8988T (cell line): ENCODE results near the gene TSPO.
"Not testable (repeated sequence)": the region's sequence is repeated elsewhere in the genome, so short reads cannot be mapped to it uniquely, and the experiment has no call there.

ENCODE experiments used
- DNase-seq: peaks from one replicate; pipeline ENCODE4 v3.0.0; 2011

TSPO gene

DNA sequence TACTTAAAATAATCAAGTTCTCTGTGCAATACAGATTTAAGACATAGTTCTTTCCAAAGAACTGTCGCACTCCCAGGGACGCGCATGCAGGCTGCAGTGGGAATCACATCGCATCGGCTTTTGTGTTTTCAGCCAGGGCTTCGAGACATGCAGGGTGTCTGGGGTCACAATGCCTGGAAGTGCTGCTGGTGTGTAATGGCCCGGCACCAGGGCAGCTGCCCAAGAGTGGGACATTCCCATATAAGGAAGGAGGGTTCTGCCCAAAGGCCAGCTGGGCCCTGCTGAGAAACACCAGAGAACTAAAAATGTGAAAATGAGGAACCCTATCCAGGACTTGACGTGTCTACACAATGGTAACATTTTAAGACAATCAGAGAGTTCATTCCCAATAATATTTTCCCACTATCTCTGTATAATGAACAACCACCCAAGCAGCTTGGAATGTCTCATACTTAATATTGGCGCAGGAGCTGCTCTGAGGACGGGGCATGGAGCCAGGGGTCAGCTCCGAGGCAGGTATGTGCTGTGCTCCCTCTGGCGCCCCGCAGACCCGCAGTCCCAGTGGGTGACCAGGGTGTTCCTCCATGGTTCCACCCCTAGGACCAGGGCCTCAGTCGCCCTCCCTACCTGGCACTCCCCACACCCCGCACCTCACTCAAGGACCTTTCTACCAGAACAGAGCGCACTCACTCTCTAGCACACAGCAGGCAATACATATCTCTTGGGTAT is 19.4 kb upstream of the TSPO start:
- DNase-seq: no peak

DNA sequence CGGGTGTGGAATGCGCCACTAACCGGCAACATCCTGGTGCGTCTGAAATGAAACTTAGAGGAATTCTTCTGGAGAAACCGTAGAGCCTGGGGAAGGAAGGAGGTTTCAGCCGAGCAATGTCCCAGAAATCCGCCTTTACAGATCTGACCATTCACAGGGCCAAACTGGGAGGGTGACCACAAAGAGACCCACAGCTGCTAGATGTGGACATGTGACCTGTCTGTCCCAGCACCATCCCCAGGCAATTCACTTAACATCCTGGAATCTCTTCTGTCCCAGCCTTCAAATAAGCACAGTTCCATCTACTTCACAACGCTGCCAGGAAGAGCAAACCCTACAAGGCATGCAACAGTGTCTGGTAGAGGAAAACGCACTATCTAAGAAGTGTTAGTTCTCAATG is 18.0 kb upstream of the TSPO start:
- DNase-seq: no peak

DNA sequence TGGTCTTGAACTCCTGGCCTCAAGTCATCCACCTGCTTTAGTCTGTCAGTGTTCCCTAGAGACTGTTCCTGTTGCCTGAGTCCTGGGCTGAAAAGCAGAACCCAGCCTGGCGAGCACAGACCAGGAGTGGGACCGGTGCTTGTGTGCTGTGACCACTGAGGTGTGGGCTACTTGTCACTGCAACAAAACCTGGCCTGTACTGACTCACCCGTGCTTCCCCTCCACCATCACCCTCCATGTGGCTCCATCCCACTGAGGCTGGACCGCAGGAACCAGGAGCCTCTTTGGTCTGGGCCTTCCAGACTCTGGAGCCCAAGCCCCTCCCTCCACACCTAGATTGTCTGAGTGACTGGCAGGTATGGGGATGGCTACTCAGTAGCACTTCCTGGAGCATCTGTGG is 16.8 kb upstream of the TSPO start:
- no peak for DNase-seq

DNA sequence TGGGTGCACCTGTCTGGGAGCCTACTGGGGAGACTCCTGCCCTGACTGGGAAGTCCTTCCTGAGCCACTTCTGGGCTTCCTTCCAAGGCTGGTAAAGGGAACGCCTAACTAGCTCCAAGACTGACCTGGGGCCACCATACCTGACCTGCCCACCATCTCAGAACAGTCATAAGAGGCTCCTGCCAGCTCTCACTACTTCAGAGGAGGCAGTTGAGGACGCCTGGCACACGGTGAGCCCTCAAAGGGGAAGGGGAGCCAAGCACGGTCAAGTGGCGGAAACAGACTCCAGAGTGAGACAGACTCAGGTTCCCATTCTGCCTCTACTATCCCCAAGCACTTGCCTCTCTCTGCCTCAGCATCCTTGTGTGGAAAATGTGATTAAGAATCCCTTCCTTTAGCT is 15.8 kb upstream of the TSPO start:
- DNase-seq: no peak

DNA sequence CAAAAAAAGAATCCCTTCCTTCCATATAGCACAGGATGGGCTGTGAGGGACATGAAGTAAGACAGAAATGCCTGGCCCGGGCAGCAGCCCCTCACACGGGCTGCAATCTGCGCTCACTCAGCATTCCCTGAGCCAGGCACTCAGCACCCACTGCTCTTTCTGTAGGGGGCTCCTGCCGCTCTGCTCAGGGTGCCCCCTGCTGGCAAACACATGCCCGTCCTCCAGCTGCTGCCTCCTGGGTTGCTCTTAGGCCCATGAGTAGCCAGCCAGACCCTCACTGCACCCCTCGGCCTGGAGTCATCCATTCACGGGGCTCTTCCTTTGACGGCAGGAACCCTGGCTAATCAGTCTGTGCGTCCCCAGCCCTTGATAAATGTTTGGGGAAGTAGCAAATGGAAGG is 15.1 kb upstream of the TSPO start:
- DNase-seq: peak; percentile 88

DNA sequence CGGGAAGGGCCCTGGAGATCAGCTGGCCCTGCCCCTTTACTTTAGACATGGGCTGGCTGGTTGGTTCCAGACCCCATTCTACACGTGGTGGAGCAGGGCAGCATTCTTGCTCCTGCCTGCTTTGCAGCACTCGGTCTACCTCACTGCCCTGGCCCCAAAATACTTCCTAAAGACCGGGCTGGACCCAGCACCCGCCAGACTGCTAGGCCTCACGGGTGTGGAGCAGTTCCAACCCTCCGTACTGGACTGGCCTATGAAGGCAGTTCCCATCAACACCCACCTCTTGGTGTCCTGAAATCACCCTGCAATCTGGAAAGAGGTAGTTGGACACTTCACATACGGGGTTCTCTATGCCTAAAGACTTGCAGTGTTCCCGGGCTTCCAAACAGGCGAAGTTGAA is 14.6 kb upstream of the TSPO start:
- DNase-seq: no peak

DNA sequence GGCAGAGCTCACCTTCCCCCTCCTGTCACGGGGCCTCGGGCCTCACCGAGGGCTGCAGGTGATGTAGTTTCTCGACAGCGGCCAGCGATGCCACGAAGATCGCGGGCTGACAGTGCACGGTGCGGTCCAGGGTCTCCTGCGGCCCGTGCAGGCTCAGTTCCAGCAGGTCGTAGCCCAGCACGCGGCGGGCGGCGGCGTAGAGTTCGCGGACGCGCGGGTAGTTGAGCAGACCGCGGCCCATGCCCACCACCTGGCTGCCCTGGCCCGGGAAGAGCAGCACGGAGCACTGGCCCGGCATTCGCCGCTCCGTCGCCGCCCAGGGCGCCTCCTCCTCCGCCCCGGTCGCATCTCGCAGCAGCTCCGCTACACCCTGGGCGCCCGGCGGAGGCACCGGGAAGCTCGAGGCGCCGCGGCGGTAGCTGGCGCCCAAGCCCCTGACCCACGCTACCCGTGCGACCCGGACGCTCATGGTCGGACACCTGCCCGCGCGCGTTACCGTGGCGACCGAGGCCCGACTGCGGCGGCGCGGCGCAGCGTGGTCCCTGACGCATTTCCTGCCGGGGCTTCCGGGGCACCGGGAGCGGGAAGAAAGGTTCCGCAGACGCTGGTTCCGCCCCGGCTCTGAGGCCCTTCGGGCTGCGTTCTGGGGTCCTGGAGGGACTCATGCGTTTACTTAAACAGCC is 8.3 kb upstream of the TSPO start, which contains the start of gene MCAT:
MCAT (minus strand) TSS at position 519 of the 683 bp plus-strand sequence; CDS start at position 469, 50 bp downstream.
- peak; percentile 69 for DNase-seq

DNA sequence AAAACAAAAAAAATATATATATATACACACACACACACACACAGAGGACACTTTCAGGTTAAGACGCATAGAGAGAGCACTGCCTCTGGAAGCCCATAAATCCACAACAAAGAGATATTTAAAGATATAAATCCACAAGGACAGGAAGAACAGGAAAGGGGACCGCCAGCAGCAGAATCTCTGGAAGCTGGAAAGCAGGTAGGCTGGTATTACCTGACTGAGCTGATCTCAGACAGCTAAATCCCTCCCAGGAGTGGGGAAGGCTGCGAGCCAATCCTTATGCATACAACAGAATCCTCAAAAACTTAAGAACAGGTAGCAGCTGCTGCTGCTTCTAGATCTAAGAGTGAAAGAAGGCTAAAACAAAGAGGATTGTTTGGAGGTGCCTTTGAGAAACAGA is 6.4 kb upstream of the TSPO start:
- DNase-seq: no peak

DNA sequence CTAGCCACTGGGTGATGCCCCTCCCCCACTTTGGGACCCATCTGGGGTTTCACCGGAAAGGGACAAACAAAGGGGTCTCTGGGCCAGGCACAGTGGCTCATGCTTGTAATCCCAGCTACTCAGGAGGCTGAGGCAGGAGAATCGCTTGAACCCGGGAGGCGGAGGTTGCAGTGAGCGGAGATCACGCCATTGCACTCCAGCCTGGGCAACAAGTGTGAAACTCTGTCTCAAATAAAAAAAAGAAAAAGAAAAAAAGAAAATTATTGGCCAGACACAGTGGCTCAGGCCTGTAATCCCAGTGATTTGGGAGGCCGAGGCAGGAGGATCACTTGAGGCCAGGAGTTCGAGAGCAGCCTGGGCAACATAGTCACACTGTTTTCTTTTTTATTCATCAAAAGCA is 6.0 kb upstream of the TSPO start:
- not testable (repeated sequence) for DNase-seq

DNA sequence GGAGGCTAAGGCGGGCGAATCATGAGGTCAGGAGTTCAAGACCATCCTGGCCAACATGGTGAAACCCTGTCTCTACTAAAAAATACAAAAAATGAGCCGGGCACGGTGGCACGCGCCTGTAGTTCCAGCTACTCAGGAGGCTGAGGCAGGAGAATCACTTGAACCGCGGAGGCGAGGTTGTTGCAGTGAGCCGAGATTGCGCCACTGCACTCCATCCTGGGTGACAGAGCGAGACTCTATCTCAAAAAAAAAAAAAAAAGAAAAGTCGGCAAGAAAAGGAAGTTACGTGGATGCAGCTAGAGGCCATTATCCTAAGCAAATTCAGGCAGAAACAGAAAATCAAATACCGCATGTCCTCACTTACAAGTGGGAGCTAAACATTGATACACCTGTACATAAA is 5.0 kb upstream of the TSPO start:
- DNase-seq: not testable (repeated sequence)

DNA sequence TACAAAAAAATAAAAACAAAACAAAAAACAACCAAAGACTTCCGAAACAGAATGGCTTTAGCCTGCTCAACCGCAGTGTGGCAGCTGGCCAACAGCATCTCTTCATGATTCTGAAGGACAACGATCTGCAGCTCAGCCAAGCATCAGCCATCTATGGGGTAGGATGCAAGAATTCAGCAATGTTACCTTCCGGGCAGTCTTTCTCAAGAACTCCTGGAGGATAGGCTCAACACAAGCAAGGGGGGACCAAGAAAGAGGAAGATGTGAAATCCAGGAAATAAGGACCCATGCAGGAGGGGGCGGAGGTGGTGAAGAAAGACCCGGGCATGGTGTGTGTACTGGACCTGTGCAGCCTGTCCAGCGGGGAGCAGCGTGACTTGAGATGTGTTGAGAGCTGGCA is 3.5 kb upstream of the TSPO start:
- no peak for DNase-seq

DNA sequence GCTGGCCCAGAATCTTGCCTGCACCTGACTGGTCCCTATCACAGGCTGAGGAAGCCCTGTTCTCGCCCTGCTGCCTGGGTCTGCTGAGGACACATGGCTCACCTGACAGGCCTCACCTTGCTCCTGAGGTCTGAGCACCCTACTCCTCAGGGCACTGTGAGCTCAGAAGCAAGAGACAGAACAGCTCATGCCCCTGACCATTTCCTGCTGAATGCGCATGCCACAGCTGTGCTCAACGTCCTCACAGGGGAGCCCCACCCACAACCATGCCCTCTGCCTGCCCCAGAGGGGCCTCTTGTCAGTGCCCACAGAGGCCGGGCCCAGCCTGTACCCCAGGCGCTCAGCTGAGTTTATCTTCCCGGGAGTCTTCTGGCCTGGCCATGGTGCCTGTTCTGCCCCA is 2.8 kb upstream of the TSPO start:
- DNase-seq: no peak

DNA sequence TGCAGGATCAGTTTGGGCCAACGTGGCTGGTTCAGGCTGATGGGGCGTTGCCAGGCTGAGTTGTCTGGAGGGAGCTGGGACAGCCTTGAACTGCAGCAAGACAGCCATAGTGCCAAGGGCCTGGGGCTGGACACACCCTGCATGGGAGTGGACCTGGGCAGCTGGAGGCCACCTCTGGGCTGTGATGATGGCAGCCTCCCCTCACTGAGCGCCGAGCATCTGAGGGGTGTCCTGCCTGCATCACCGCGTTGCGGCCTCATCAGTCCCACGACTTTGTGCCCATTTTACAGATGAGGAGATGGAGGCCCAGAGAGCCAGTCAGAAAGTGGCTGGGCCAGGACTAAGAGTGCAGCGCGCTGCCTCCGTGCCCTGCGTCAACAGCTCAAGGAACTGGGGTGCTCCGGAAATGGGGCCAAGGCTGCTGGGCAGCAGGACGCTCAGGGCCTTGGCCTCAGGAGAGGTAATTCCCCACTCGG is 590 bp upstream of the TSPO start:
- no peak for DNase-seq

DNA sequence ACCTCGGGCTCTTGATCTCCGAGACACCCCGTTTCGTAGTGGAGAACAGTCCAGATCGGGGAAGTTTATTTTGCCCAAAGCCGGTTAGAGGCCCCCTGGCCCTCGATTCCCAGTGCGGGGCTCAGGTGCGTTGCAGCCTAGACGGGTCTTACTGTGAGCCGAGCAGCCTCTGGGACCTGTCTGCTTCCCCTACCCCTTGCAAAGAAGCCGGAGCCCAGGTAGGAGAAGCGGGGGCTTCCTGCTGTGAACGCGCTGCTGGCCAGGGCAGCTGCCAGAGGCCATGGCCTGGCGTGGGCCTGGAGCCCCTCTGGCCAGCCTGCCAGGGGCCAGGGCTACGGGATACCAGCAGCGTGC is 621 bp downstream of the TSPO start:
- DNase-seq: no peak

DNA sequence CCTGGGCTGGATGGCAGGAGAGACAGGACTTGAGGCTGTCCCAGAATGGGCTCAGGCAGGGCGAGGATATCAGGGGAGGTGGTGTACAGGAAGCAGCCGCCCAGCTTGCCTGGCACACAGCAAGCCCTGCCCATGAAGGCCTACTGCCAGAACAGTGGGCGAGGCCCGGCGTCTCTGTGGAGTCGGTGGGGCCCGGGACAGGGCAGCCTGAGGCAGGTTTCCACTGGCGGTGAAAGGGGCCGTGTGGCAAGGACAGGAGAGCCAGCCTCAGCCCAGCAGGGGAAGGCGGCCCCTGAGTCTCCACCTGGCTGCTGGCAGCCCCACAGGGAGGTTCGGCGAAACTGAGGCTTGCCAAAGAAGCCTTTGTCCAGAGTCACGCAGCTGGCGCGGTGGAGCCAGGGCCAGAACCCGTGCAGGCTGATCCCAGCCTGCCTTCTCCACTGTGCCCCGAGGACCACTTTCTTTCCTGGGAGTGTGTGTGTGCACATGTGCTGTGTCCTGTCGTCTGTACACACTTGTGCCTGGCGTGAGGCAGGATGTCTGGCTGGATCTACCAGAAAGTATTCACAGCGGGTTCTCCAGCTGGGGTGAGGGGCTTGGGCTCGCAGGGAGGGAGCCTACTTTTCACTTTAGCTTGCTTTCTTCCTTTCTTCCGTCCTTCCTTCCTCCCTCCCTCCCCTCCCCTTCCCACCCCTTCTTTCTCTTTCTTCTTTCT is 1.2 kb downstream of the TSPO start:
- no peak for DNase-seq

DNA sequence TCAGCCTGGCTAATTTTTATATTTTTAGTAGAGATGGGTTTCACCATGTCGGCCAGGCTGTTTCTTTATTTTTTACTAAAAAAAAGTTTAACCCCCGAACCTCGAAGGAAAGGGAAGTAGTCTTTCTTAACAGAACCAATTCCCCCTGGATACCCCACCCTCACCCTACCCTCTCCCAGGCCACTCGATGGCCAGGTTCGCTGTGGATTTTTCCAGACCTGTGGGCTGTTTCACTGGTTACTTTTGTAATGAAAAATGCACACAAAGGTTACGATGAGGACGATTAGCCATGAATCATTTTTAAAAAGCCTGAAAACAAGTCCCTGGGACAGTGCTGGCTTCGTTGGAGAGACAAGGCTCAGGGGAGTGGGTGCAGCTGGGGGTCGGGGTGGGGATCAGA is 2.5 kb downstream of the TSPO start:
- DNase-seq: no peak

DNA sequence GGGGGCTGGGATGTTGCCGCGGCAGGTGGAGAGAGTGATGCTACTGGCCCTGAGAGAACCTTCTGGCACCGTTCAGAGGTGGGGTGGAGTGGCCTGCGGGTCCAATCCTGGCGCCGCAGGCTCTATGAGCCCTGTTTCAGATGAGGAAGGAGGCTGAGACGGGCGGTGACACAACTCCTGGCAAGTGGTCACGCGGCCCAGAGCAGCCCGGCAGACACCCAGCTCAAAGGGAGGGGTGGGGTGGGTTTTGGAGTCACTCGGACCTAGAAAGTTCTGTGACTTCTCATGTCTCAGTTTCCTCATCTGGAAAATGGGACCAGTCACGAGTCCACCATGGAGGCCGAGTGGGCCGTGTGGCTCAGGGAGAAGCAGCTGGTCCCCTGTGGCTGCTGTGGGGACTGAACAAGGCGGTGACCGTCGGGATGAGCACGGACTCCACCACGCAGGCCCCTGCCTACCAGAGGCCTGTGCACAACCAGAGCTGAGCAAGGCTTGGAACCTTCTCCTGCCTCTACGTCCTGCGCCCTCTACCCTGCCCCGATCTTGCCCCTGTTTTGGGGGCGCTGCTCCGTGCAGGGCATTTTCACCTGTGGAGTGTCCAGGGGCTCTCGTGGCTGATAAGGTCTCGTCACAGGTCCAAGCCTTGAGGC is 3.7 kb downstream of the TSPO start:
- no peak for DNase-seq

DNA sequence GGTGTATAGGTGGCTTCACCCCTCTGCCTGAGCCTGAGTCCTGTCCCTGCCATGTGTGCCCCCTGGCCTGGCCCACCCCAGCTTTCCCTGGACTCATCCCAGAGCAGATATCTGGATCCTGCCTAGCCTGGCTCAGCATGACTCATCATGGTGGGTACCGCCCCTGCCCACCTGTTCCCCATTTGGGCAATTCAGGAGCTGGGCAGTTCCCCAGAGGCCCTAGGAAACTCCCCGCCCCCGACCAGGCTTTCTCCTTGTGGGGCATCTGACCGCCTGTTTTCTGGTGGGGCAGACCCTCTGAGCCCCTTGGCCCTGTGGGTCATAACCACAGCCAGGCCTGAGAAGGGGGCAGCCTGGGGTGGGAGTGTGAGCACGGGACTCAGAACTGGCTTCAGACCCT is 4.4 kb downstream of the TSPO start:
- DNase-seq: no peak

DNA sequence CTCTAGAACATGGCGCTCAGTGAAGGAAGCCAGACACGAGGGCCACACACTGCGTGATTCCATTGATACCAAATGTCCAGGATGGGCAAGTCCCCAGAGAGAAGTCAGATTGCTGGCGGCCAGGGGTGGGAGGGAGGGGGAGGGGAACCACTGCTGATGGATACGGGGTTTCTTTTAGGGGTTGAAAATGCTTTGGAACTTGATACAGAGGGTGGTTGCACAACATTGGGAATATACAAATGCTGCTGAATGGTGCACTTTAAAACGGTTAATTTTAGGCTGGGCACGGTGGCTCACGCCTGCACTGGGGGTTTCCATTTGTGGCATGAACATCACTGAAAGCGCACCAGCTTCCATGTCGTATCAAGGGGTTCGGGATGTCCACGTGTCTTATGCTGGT is 5.1 kb downstream of the TSPO start:
- DNase-seq: no peak

DNA sequence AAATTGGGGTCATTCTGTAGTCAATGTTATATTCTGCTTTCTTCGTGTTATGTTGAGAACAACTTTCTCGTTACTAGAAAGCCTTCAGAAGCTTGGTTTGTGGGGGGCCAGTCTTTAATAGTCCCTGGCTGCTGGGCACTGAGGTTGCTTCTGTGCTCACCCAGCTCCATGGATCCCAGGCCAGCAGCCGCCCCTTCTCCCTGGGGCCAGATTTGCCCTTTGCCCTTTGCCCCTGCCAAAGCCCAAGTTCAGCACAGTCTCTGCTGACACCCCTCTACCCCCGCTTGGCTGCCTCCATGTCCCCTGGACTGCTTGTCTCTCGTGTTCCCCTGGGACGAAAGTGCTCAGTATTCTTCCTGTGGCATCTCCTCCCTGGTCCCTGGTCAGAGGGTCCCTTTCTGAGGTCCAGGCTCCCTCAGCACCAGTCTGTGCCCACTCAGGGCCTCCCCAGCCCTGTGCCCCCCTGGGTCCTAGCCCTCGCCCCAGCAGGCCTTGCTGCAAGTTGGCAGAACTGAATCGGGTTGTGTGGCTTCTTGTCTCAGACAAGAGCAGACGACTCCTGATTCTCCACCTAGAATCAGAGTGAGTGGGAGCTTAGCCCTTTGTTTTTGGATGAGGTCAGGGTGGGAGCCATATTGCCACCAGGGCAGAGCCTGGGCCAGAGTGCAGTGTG is 6.7 kb downstream of the TSPO start:
- no peak for DNase-seq

DNA sequence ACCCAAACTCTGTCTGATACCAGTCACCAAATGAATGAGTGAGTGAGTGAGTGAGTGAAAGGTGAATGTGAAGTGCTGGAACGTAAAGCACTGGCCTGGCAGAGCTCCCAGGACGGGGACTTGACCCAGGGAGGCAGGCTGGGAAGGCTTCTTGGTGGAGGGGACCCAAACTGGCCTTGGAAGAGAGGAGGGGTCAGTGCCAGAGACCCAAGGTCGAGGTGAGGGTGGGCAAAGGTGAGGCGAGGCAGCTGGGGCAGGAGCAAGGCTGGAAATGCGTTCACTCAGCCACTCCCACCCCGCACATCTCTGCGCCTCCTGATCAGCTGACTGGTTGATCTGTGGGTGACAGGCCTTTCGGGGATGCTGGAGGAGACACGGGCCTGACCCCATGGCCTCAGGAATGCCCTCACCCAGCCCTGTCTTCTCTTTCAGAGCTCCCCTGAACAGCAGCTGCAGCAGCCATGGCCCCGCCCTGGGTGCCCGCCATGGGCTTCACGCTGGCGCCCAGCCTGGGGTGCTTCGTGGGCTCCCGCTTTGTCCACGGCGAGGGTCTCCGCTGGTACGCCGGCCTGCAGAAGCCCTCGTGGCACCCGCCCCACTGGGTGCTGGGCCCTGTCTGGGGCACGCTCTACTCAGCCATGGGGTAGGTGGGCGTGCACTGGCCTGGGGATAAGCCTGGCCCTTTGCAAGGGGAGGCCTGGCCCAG is 7.6 kb downstream of the TSPO start:
- no peak for DNase-seq

DNA sequence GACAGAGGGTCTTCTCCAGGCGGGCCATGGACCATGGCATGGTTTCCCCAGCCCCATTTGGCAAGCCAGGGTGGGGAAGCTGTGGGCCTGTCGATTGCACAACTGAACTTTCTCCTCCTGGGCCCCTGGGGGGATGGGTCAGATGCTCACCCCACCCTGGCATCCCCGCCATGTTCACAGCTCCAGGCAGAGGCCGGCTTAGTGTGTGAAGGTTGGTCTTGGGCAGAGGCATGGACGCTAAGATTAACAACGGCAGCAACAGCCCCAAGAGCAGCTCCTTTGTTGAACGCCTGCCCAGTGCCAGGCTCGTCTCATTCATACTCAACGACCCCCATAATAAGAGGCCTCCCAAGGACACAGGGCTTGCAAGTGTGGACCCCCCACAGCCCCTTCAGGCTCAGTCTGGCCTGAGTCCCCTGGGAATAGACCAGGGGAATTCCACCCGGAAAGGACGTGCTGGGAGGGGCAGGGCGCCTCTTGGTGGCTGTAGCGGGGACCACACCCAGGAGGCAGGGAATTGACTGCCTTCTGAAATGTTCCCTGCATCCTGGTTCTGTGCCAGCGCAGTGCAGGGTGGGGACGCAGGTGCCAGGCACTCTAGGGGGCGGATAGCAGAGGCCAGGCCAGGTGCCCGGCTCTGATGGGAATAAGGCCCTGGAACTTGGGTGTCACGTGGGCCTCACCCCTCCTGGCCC is 8.3 kb downstream of the TSPO start:
- DNase-seq: peak; percentile 52
